H9 (cell line): ENCODE data around the gene SSTR5. TPM values are rescaled to one million over a fixed set of nuclear protein-coding genes. Genes with fewer than 3 reads are reported as not detected.

Experiments
- DNase-seq: peaks from one replicate; pipeline ENCODE4 v3.0.0-alpha.2; 2017
- H2AFZ ChIP-seq: one replicate; pipeline ENCODE4 v1.6.1; 2013; ENCODE audit warnings: mild to moderate bottlenecking, low read length, control low read depth, moderate library complexity
- H2AK5ac ChIP-seq: 2 replicates; pipeline ENCODE4 v1.6.1; 2013; ENCODE audit warnings: low read length, control low read depth, mixed read lengths; ENCODE audit not compliant: insufficient read length
- H2BK120ac ChIP-seq: one replicate; pipeline ENCODE4 v1.6.1; 2013; ENCODE audit warnings: low read depth, mild to moderate bottlenecking, low read length, control low read depth, inconsistent platforms; ENCODE audit not compliant: poor library complexity, severe bottlenecking
- H2BK12ac ChIP-seq: 2 replicates; pipeline ENCODE4 v1.6.1; 2013; ENCODE audit warnings: low read length, control low read depth, mixed read lengths, low read depth; ENCODE audit not compliant: insufficient read length
- H2BK15ac ChIP-seq: 2 replicates; pipeline ENCODE4 v1.6.1; 2013; ENCODE audit warnings: low read depth, low read length, control low read depth
- H2BK20ac ChIP-seq: one replicate; pipeline ENCODE4 v1.6.1; 2013; ENCODE audit warnings: low read depth, mild to moderate bottlenecking, low read length, control low read depth, inconsistent platforms; ENCODE audit not compliant: poor library complexity, severe bottlenecking
- H2BK5ac ChIP-seq: 2 replicates; pipeline ENCODE4 v1.6.1; 2013; ENCODE audit warnings: low read length, control low read depth, mixed read lengths; ENCODE audit not compliant: insufficient read length
- H3K14ac ChIP-seq: 2 replicates; pipeline ENCODE4 v1.6.1; 2013; ENCODE audit warnings: low read length, control low read depth; ENCODE audit not compliant: insufficient read depth
- H3K18ac ChIP-seq: 2 replicates; pipeline ENCODE4 v1.6.1; 2013; ENCODE audit warnings: low read depth, mild to moderate bottlenecking, mixed read lengths, low read length, control low read depth; ENCODE audit not compliant: insufficient read length
- H3K23ac ChIP-seq: 2 replicates; pipeline ENCODE4 v1.6.1; 2013; ENCODE audit warnings: low read length, control low read depth, mixed read lengths, low read depth; ENCODE audit not compliant: insufficient read length
- H3K23me2 ChIP-seq: 2 replicates; pipeline ENCODE4 v1.6.1; 2013; ENCODE audit warnings: low read depth, mild to moderate bottlenecking, mixed read lengths, low read length, control low read depth; ENCODE audit not compliant: insufficient read length, poor library complexity, severe bottlenecking
- H3K27ac ChIP-seq: 2 replicates; pipeline ENCODE4 v1.5.1; 2013; ENCODE audit warnings: low read length, control low read depth, mixed read lengths, low read depth; ENCODE audit not compliant: insufficient read length
- H3K27me3 ChIP-seq: 2 replicates; pipeline ENCODE4 v1.6.1; 2013; ENCODE audit warnings: low read length, control low read depth, inconsistent platforms; ENCODE audit not compliant: insufficient read depth
- H3K4ac ChIP-seq: 2 replicates; pipeline ENCODE4 v1.6.1; 2013; ENCODE audit warnings: low read depth, mild to moderate bottlenecking, control low read depth, inconsistent platforms, low read length, moderate library complexity
- H3K4me1 ChIP-seq: 2 replicates; pipeline ENCODE4 v1.6.1; 2013; ENCODE audit warnings: low read length, control low read depth, inconsistent platforms; ENCODE audit not compliant: insufficient read depth
- H3K4me2 ChIP-seq: 2 replicates; pipeline ENCODE4 v1.6.1; 2013; ENCODE audit warnings: low read length, control low read depth, mixed read lengths; ENCODE audit not compliant: insufficient read length, insufficient read depth
- H3K56ac ChIP-seq: 2 replicates; pipeline ENCODE4 v1.6.1; 2013; ENCODE audit warnings: low read depth, mild to moderate bottlenecking, mixed read lengths, low read length, control low read depth; ENCODE audit not compliant: insufficient read length
- H3K79me1 ChIP-seq: 2 replicates; pipeline ENCODE4 v1.6.1; 2013; ENCODE audit warnings: low read depth, mild to moderate bottlenecking, moderate library complexity, low read length, control low read depth, inconsistent platforms; ENCODE audit not compliant: insufficient read depth, poor library complexity, severe bottlenecking
- H3K79me2 ChIP-seq: 2 replicates; pipeline ENCODE4 v1.6.1; 2013; ENCODE audit warnings: low read length, control low read depth, inconsistent platforms; ENCODE audit not compliant: insufficient read depth
- H3K9ac ChIP-seq: 2 replicates; pipeline ENCODE4 v1.6.1; 2013; ENCODE audit warnings: low read length, control low read depth, mixed read lengths; ENCODE audit not compliant: insufficient read length; ENCODE audit errors: extremely low read depth
- H3K9me3 ChIP-seq: one replicate; pipeline ENCODE4 v1.6.1; 2013; ENCODE audit warnings: low read depth, low read length, inconsistent platforms; ENCODE audit not compliant: control insufficient read depth
- H3T11ph ChIP-seq: one replicate; pipeline ENCODE4 v1.6.1; 2013; ENCODE audit warnings: mild to moderate bottlenecking, low read length, control low read depth, inconsistent platforms
- H4K20me1 ChIP-seq: one replicate; pipeline ENCODE4 v1.6.1; 2013; ENCODE audit not compliant: control insufficient read depth, insufficient read length, insufficient read depth
- H4K5ac ChIP-seq: 2 replicates; pipeline ENCODE4 v1.6.1; 2013; ENCODE audit warnings: low read depth, mild to moderate bottlenecking, mixed read lengths, low read length, control low read depth; ENCODE audit not compliant: insufficient read length
- H4K8ac ChIP-seq: replicated peaks from 2 replicates; pipeline ENCODE4 v1.6.1; 2013; ENCODE audit warnings: low read length, control low read depth, mixed read lengths, low read depth; ENCODE audit not compliant: insufficient read length
- H4K91ac ChIP-seq: 2 replicates; pipeline ENCODE4 v1.6.1; 2013; ENCODE audit warnings: low read depth, mild to moderate bottlenecking, moderate library complexity, mixed read lengths, low read length, control low read depth; ENCODE audit not compliant: insufficient read length
- H3K27ac Mint-ChIP-seq, 3 experiments: 2 replicates in 2 of 3; 3 replicates in 1 of 3; pipeline ENCODE4 v1.8.0; 2020 to 2021; ENCODE audit warnings: mixed read lengths in 3 of 3, mild to moderate bottlenecking in 1 of 3, moderate library complexity in 1 of 3
- H3K27me3 Mint-ChIP-seq: 2 replicates; pipeline ENCODE4 v1.8.0; 2021; ENCODE audit warnings: low read depth, mild to moderate bottlenecking, moderate library complexity, mixed read lengths
- H3K36me3 Mint-ChIP-seq, 3 experiments: 2 replicates in 2 of 3; 3 replicates in 1 of 3; pipeline ENCODE4 v1.8.0; 2020 to 2021; ENCODE audit warnings: low read depth in 3 of 3, mixed read lengths in 3 of 3; ENCODE audit not compliant: insufficient read depth in 1 of 3
- H3K4me1 Mint-ChIP-seq, 2 experiments: 2 replicates each; pipeline ENCODE4 v1.8.0; 2020; ENCODE audit warnings: mixed read lengths in 2 of 2
- H3K4me3 Mint-ChIP-seq, 2 experiments: 2 replicates in 1 of 2; 3 replicates in 1 of 2; pipeline ENCODE4 v1.8.0; 2020 to 2021; ENCODE audit warnings: mild to moderate bottlenecking in 2 of 2, mixed read lengths in 2 of 2, moderate library complexity in 1 of 2
- H3K9me3 Mint-ChIP-seq, 2 experiments: 2 replicates in 1 of 2; 3 replicates in 1 of 2; pipeline ENCODE4 v1.8.0; 2020; ENCODE audit warnings: mild to moderate bottlenecking in 2 of 2, mixed read lengths in 2 of 2, moderate library complexity in 1 of 2
- CTCF ChIP-seq: fragments of 200-600 bp; sonication (generic); conservative IDR thresholded peaks from 3 replicates; pipeline ENCODE4 v1.8.0; 2021; ENCODE audit warnings: antibody characterized with exemption, mild to moderate bottlenecking
- WGBS: extraction: QIAGEN DNeasy Blood & Tissue Kit; methylation state at CpG from one replicate; pipeline ENCODE4 v1.1.7; 2013; ENCODE audit warnings: missing lambda C conversion rate, low lambda C conversion rate, mixed read lengths; ENCODE audit not compliant: insufficient read length; ENCODE audit errors: extremely low coverage; 5-methylcytosine and 5-hydroxymethylcytosine counted together
- total RNA-seq: library from RNA; stranded (reverse); gene quantifications from 2 replicates; pipeline ENCODE4 v1.2.1, GENCODE V29; 2021

Gene SSTR5
- total RNA-seq, 1 experiment from 2014 or later: 0.22 TPM

GRCh38 chr16:1079341-1079740 lies 6.8 kb downstream of the SSTR5 start:
- Histone ChIP-seq H2BK20ac (no peak overlapping the region), H2BK120ac (no peak overlapping the region), H3K79me2 (no peaks in the 10 kb centered on the region), H4K91ac (no peak overlapping the region), H4K20me1 (no peaks in the 10 kb centered on the region), H3K9ac (no peak overlapping the region), H3K79me1 (no peaks in the 10 kb centered on the region), H3K23ac (no peak overlapping the region), H3K4me2 (no peak overlapping the region), H2BK15ac (no peak overlapping the region), H3K14ac (no peak overlapping the region; the same call in 1 of the 2 replicates), H3K23me2 (no peaks in the 10 kb centered on the region), H2BK12ac (no peak overlapping the region), H3K27ac (no peak overlapping the region), H3T11ph (no peak overlapping the region), H3K4me1 (no peaks in the 10 kb centered on the region), H3K4ac (no peak overlapping the region), H4K5ac (no peak overlapping the region), H2BK5ac (no peak overlapping the region), H3K18ac (no peak overlapping the region), H3K9me3 (no peaks in the 10 kb centered on the region), H4K8ac (no peak overlapping the region), H2AFZ (no peak overlapping the region), H3K56ac (no peak overlapping the region), H3K27me3 (no peaks in the 10 kb centered on the region), H2AK5ac (no peak overlapping the region)
- Mint-ChIP-seq H3K4me3 (no peak overlapping the region), H3K9me3 (peaks cover 2 to 3% of the 10 kb centered on the region in 2 experiments; a peak in 2 of 5 replicates), H3K27ac (peak overlapping the region in 1 of 3 experiments; percentile 94; a peak in 1 of 7 replicates), H3K4me1 (peaks cover 4 to 13% of the 10 kb centered on the region in 2 experiments), H3K27me3 (peaks cover 17% of the 10 kb centered on the region), H3K36me3 (no peaks in the 10 kb centered on the region; a peak in 1 of 7 replicates)
- TF ChIP-seq CTCF: no peak
- no CpG with 5 or more reads among the region's 43 CpGs for WGBS
- no peak for DNase-seq
